A549 (cell line): ENCODE results near the gene TEX264. TPM values are rescaled to one million over a fixed set of nuclear protein-coding genes. Genes with fewer than 3 reads are reported as not detected.

ENCODE experiments used
- ATAC-seq, 2 experiments: fragments of 200-7000 bp in 1 of 2; fragments of >200 bp in 1 of 2; cut with Nextera tagmentation in 1 of 2; cut with Tn5 transposase in 1 of 2; 3 replicates each; pipeline versions ENCODE4 v1.8.0 to v1.9.1; 2018 to 2020; ENCODE audit warnings: mild to moderate bottlenecking in 1 of 2, moderate library complexity in 1 of 2
- CTCF ChIA-PET: fragments of 300-600 bp; sonication (Branson Sonifier 250); formaldehyde crosslinking; extraction: SDS; loops from one replicate; lab custom pipeline; 2021; ENCODE audit warnings: antibody characterized with exemption, inconsistent platforms; lab: Yijun Ruan, JAX
- POLR2A ChIA-PET: fragments of 350-600 bp; formaldehyde crosslinking; extraction: SDS; loops from one replicate; lab custom pipeline; 2021; ENCODE audit warnings: antibody characterized with exemption, inconsistent platforms; lab: Yijun Ruan, JAX
- DNase-seq, 2 experiments: peaks; one replicate each; pipeline versions ENCODE4 v3.0.0 to v3.0.0-alpha.2; 2011 to 2016; ENCODE audit warnings: low read depth in 1 of 2, low spot score in 1 of 2
- FAIRE-seq: peaks from 2 replicates; lab custom pipeline; 2011; peaks lifted over from hg19 to GRCh38; lab: Jason Lieb, UNC
- H3K27ac ChIP-seq, 2 experiments: fragments of >200 bp; sonication (Bioruptor Twin); formaldehyde crosslinking; 3 replicates each; pipeline ENCODE4 v1.5.1; 2016 to 2017
- H3K4me1 ChIP-seq: fragments of >200 bp; sonication (Bioruptor Twin); formaldehyde crosslinking; 3 replicates; pipeline ENCODE4 v1.6.1; 2016
- H3K4me2 ChIP-seq: fragments of >200 bp; sonication (Bioruptor Twin); formaldehyde crosslinking; 3 replicates; pipeline ENCODE4 v1.6.1; 2016
- H3K4me3 ChIP-seq: fragments of >200 bp; sonication (Bioruptor Twin); formaldehyde crosslinking; 3 replicates; pipeline ENCODE4 v1.5.1; 2016
- H3K9me3 ChIP-seq: fragments of >200 bp; sonication (Bioruptor Twin); formaldehyde crosslinking; 3 replicates; pipeline ENCODE4 v1.6.1; 2016
- CBX8 ChIP-seq: fragments of 200-600 bp; sonication (generic); IDR thresholded peaks from 2 replicates; pipeline ENCODE4 v1.6.1; 2016
- CTCF ChIP-seq: fragments of >200 bp; sonication (Bioruptor Twin); formaldehyde crosslinking; IDR thresholded peaks from 3 replicates; pipeline ENCODE4 v1.5.1; 2016
- GATA3 ChIP-seq: IDR thresholded peaks from 2 replicates; pipeline ENCODE4 v1.6.1; 2012; ENCODE audit warnings: borderline replicate concordance
- HDAC2 ChIP-seq: fragments of 200-600 bp; sonication (generic); IDR thresholded peaks from 2 replicates; pipeline ENCODE4 v1.6.1; 2016
- HMGXB4 ChIP-seq: fragments of 250-450 bp; sonication (Bioruptor Pico); IDR thresholded peaks from 2 replicates; pipeline ENCODE4 v1.5.0; 2021; ENCODE audit warnings: mild to moderate bottlenecking, moderate library complexity, borderline replicate concordance
- HOXB5 ChIP-seq: fragments of 250-450 bp; sonication (Bioruptor Pico); IDR thresholded peaks from 2 replicates; pipeline ENCODE4 v1.5.0; 2020; ENCODE audit warnings: mild to moderate bottlenecking, moderate library complexity
- KDM5A ChIP-seq: fragments of 200-600 bp; sonication (generic); IDR thresholded peaks from 2 replicates; pipeline ENCODE4 v1.6.1; 2016; ENCODE audit warnings: antibody characterized with exemption, mild to moderate bottlenecking
- NPAS2 ChIP-seq: fragments of 250-450 bp; sonication (Bioruptor Pico); IDR thresholded peaks from 2 replicates; pipeline ENCODE4 v1.8.0; 2022; ENCODE audit warnings: mild to moderate bottlenecking, moderate library complexity, borderline replicate concordance
- PBX3 ChIP-seq: IDR thresholded peaks from 2 replicates; pipeline ENCODE4 v1.6.1; 2012
- RAD21 ChIP-seq, 2 experiments: fragments of >200 bp in 1 of 2; sonication (Bioruptor Twin) in 1 of 2; formaldehyde crosslinking in 1 of 2; IDR thresholded peaks in 1 of 2; conservative IDR thresholded peaks in 1 of 2; 2 replicates in 1 of 2; 3 replicates in 1 of 2; pipeline ENCODE4 v1.6.1; 2012 to 2018; ENCODE audit warnings: inconsistent platforms in 1 of 2
- RARB ChIP-seq: fragments of 250-450 bp; sonication (Bioruptor Pico); IDR thresholded peaks from 2 replicates; pipeline ENCODE4 v1.8.0; 2021; ENCODE audit warnings: mild to moderate bottlenecking, moderate library complexity
- RNF2 ChIP-seq: fragments of 200-600 bp; sonication (generic); IDR thresholded peaks from 2 replicates; pipeline ENCODE4 v1.6.1; 2016; ENCODE audit warnings: low read depth, mild to moderate bottlenecking, antibody characterized with exemption, moderate library complexity, borderline replicate concordance
- SMC3 ChIP-seq: fragments of >200 bp; sonication (Bioruptor Twin); formaldehyde crosslinking; IDR thresholded peaks from 3 replicates; pipeline ENCODE4 v1.6.1; 2018; ENCODE audit warnings: inconsistent platforms
- ZC3H11A ChIP-seq: fragments of 450-650 bp; IDR thresholded peaks from 2 replicates; pipeline ENCODE4 v1.6.1; 2014; ENCODE audit warnings: antibody characterized with exemption, mild to moderate bottlenecking
- ZFP36 ChIP-seq: fragments of 450-650 bp; IDR thresholded peaks from 2 replicates; pipeline ENCODE4 v1.6.1; 2014; ENCODE audit warnings: borderline replicate concordance; ENCODE audit not compliant: partially characterized antibody
- ZNF302 ChIP-seq: fragments of 250-450 bp; sonication (Bioruptor Pico); IDR thresholded peaks from 2 replicates; pipeline ENCODE4 v1.9.0; 2021; ENCODE audit warnings: inconsistent platforms, mild to moderate bottlenecking, moderate library complexity
- WGBS: methylation state at CpG from one replicate; pipeline ENCODE4 v1.1.6; 2017; ENCODE audit errors: missing lambda C conversion rate; 5-methylcytosine and 5-hydroxymethylcytosine counted together
- polyA plus RNA-seq, 4 experiments: library from polyadenylated mRNA; depleted of rRNA in 3 of 4; stranded (reverse); fragments of >200 nt; fragmentation: RNase III in 1 of 4; extraction: RNeasy Plus Mini Kit Qiagen cat#74134 plus additional on column Dnase treatment in 1 of 4; gene quantifications; 2 replicates in 3 of 4; 3 replicates in 1 of 4; pipeline ENCODE4 v1.2.3, GENCODE V29; 2011 to 2017

Gene TEX264
- polyA plus RNA-seq, 2 of the 4 experiments (the other 2 are of a cell fraction), result 47.9 to 54.7 TPM

- Histone ChIP-seq H3K4me2 (no peak overlapping the region), H3K27ac (no peak overlapping the region)
- ChIA-PET POLR2A (no interaction called here), CTCF (no interaction called here)
- TF ChIP-seq CBX8 (no peak), RNF2 (no peak), HDAC2 (no peak), RARB (no peak), PBX3 (no peak), ZNF302 (CRISPR knock-in tag) (no peak), ZC3H11A (no peak), KDM5A (no peak), RAD21 (conservative IDR thresholded peaks at IDR 0.05 in 1 of 2, IDR thresholded peaks at IDR 0.05 in 1 of 2) (no peak), SMC3 (no peak)
- TF ChIP-seq, all 56 proteins: peak for 0
- DNase-seq (no peak), FAIRE-seq (no peak), ATAC-seq (no peak)
- Histone ChIP-seq H3K4me1 (no peaks in the 10 kb centered on the region), H3K4me3 (no peak overlapping the region), H3K9me3 (no peaks in the 10 kb centered on the region)
Measured at GRCh38 chr3:51747840-51748239, 76.8 kb downstream of the TEX264 start.

- TF ChIP-seq ZFP36 (peak; percentile 10), HMGXB4 (CRISPR knock-in tag) (no peak)
- no peak overlapping the region for H3K4me2 ChIP-seq
- WGBS, result 2% methylated on average over 1 of the region's 1 CpG
- H3K27ac ChIP-seq, result no peak overlapping the region
- no peak overlapping the region for H3K4me3 ChIP-seq
- POLR2A ChIA-PET, result no interaction called here
- H3K4me1 ChIP-seq, result no peaks in the 10 kb centered on the region
- ATAC-seq (no peak), FAIRE-seq (no peak), DNase-seq (no peak)
- CTCF ChIA-PET, result no interaction called here
- H3K9me3 ChIP-seq, result no peaks in the 10 kb centered on the region
Measured at GRCh38 chr3:51748327-51748726, 77.3 kb downstream of the TEX264 start.

- ATAC-seq, result no peak
Measured at GRCh38 chr3:51750878-51751277, 79.8 kb downstream of the TEX264 start.

More at GRCh38 chr3:51750878-51751277, 79.8 kb downstream of the TEX264 start:
- TF ChIP-seq NPAS2 (CRISPR knock-in tag) (no peak), ZC3H11A (peak; percentile 37; the same call in 1 of the 2 replicates), HOXB5 (CRISPR knock-in tag) (no peak), ZNF302 (CRISPR knock-in tag) (no peak), KDM5A (no peak), CTCF (no peak), GATA3 (no peak)
- POLR2A ChIA-PET, result no interaction called here
- Histone ChIP-seq H3K4me2 (no peak overlapping the region), H3K27ac (no peak overlapping the region), H3K4me1 (no peaks in the 10 kb centered on the region), H3K4me3 (no peak overlapping the region), H3K9me3 (no peaks in the 10 kb centered on the region)
- WGBS, result 80% methylated on average over 1 of the region's 1 CpG
- FAIRE-seq (no peak), DNase-seq (no peak)
- CTCF ChIA-PET, result interaction anchor here (0.6 kb wide), 1 partner anchor 17 kb away, joined by 3 read pairs; no protein-coding TSS in a partner anchor
